CD4-positive, alpha-beta T cell (primary cell): ENCODE measurements around the gene SLC12A3. TPM values are rescaled to one million over a fixed set of nuclear protein-coding genes. Genes with fewer than 3 reads are reported as not detected.

Experiments
- ATAC-seq: fragments of 200-7000 bp; cut with Tn5 transposase; one replicate; pipeline ENCODE4 v1.10.0; 2022; ENCODE audit warnings: mild to moderate bottlenecking; ENCODE audit not compliant: poor library complexity
- CTCF ChIA-PET: fragments of 350-600 bp; sonication (Branson Sonifier 250); formaldehyde crosslinking; loops from one replicate; lab custom pipeline; 2021; ENCODE audit warnings: antibody characterized with exemption, inconsistent platforms; lab: Charles Lee
- POLR2A ChIA-PET: fragments of 350-600 bp; sonication (Branson Sonifier 250); formaldehyde crosslinking; loops from one replicate; lab custom pipeline; 2021; ENCODE audit warnings: antibody characterized with exemption, inconsistent platforms; lab: Charles Lee
- DNase-seq, 14 experiments: peaks; one replicate each; pipeline ENCODE4 v3.0.0-alpha.2; 2013 to 2020; ENCODE audit warnings: mixed read lengths in 2 of 14
- H3K27ac ChIP-seq, 2 donors: one replicate each; pipeline versions ENCODE4 v1.5.1 to v1.7.0; 2013; ENCODE audit warnings: low read length in 2 of 2, low read depth in 1 of 2, mild to moderate bottlenecking in 1 of 2
- H3K27me3 ChIP-seq, 2 experiments: 1 replicate in 1 of 2; 2 replicates in 1 of 2; pipeline versions ENCODE4 v1.6.1 to v1.7.0; 2013; ENCODE audit warnings: low read length in 2 of 2, control low read depth in 1 of 2, mild to moderate bottlenecking in 1 of 2, moderate library complexity in 1 of 2; ENCODE audit not compliant: insufficient read depth in 2 of 2, control insufficient read depth in 1 of 2
- H3K36me3 ChIP-seq: one replicate; pipeline ENCODE4 v1.6.1; 2013; ENCODE audit warnings: low read length, control low read depth; ENCODE audit not compliant: insufficient read depth
- H3K4me1 ChIP-seq: one replicate; pipeline ENCODE4 v1.6.1; 2013; ENCODE audit warnings: low read length, control low read depth; ENCODE audit not compliant: insufficient read depth
- H3K4me3 ChIP-seq: one replicate; pipeline ENCODE4 v1.5.1; 2013; ENCODE audit warnings: mild to moderate bottlenecking, low read length, moderate library complexity
- H3K9me3 ChIP-seq, 2 experiments: 1 replicate in 1 of 2; 2 replicates in 1 of 2; pipeline versions ENCODE4 v1.6.1 to v1.7.0; 2013; ENCODE audit warnings: low read length in 2 of 2, mild to moderate bottlenecking in 2 of 2, control low read depth in 1 of 2, moderate library complexity in 1 of 2; ENCODE audit not compliant: control insufficient read depth in 1 of 2, insufficient read depth in 1 of 2
- H3K27ac Mint-ChIP-seq: one replicate; pipeline ENCODE4 v1.8.0; 2020; ENCODE audit warnings: mixed read lengths
- H3K27me3 Mint-ChIP-seq: one replicate; pipeline ENCODE4 v1.8.0; 2021; ENCODE audit warnings: mixed read lengths
- H3K36me3 Mint-ChIP-seq: one replicate; pipeline ENCODE4 v1.8.0; 2021; ENCODE audit warnings: low read depth, mixed read lengths
- H3K4me1 Mint-ChIP-seq: one replicate; pipeline ENCODE4 v1.8.0; 2021; ENCODE audit warnings: low read depth, mixed read lengths
- H3K4me3 Mint-ChIP-seq: one replicate; pipeline ENCODE4 v1.8.0; 2020; ENCODE audit warnings: mild to moderate bottlenecking, mixed read lengths
- H3K9me3 Mint-ChIP-seq: one replicate; pipeline ENCODE4 v1.8.0; 2020; ENCODE audit warnings: mixed read lengths
- CTCF ChIP-seq: fragments of 200-600 bp; IDR thresholded peaks from one replicate; pipeline ENCODE4 v1.8.0; 2022; ENCODE audit warnings: antibody characterized with exemption, mild to moderate bottlenecking
- intact Hi-C, 2 experiments: fragments of 100-400 bp; cut with DNase I in 1 of 2; cut with micrococcal nuclease in 1 of 2; formaldehyde crosslinking; loops; one replicate each; pipeline versions ENCODE4 v1.15.1 to v1.9.0; 2023 to 2025; cut with DNase I, micrococcal nuclease
- total RNA-seq, 174 experiments: library from RNA in 2 of 174; stranded (reverse) in 2 of 174; gene quantifications; one replicate each; pipeline ENCODE4 v1.2.3 and lab custom pipeline; 2021 to 2026

Gene SLC12A3
- total RNA-seq, 2 experiments from 2014 or later, result not detected

- intact Hi-C loops, result loop anchor here (2.0 to 10.0 kb wide), 8 partner anchors 62 to 805 kb away; partner anchors contain the start of genes SLC12A3 (in 2 of the 2), ARL2BP (in 1 of the 2), CCDC102A (in 1 of the 2) and KATNB1 (in 1 of the 2)
- Mint-ChIP-seq H3K27ac (peak overlapping the region; percentile 17), H3K36me3 (peaks cover 26% of the 10 kb centered on the region), H3K27me3 (no peaks in the 10 kb centered on the region), H3K4me3 (no peak overlapping the region), H3K9me3 (no peaks in the 10 kb centered on the region), H3K4me1 (peaks cover 26% of the 10 kb centered on the region)
- POLR2A ChIA-PET, result no interaction called here
- no peak overlapping the region for H3K4me3 ChIP-seq
- peaks cover 4% of the 10 kb centered on the region for H3K36me3 ChIP-seq
- no peak for DNase-seq
- H3K4me1 ChIP-seq, result peaks cover 20% of the 10 kb centered on the region
- CTCF ChIA-PET, result no interaction called here
- no peak for TF ChIP-seq CTCF
- H3K27me3 ChIP-seq, result no peaks in the 10 kb centered on the region
- H3K9me3 ChIP-seq, result no peaks in the 10 kb centered on the region
- no peak overlapping the region for H3K27ac ChIP-seq
- ATAC-seq, result no peak
These were observed 64.6 kb downstream of the SLC12A3 start for GRCh38 chr16:56929639-56930038.

- intact Hi-C loops, result loop anchor here (2.0 to 10.0 kb wide), 8 partner anchors 62 to 804 kb away; partner anchors contain the start of genes SLC12A3 (in 2 of the 2), ARL2BP (in 1 of the 2), CCDC102A (in 1 of the 2) and KATNB1 (in 1 of the 2)
- DNase-seq (peak in 1 of 14 experiments; percentile 40), ATAC-seq (no peak)
- Mint-ChIP-seq H3K27me3 (no peaks in the 10 kb centered on the region), H3K27ac (peak overlapping the region; percentile 96), H3K4me1 (peaks cover 32% of the 10 kb centered on the region), H3K36me3 (peaks cover 36% of the 10 kb centered on the region), H3K9me3 (no peaks in the 10 kb centered on the region), H3K4me3 (peak overlapping the region; percentile 99)
- H3K36me3 ChIP-seq, result peaks cover 14% of the 10 kb centered on the region
- H3K27ac ChIP-seq, result no peak overlapping the region
- peaks cover 25% of the 10 kb centered on the region for H3K4me1 ChIP-seq
- POLR2A ChIA-PET, result interaction anchor here (0.6 to 4.5 kb wide), 12 partner anchors 9 to 479 kb away, joined by 3 to 31 read pairs (median 6); partner anchors contain the start of genes NLRC5, NUDT21, OGFOD1 and PSME3IP1
- H3K4me3 ChIP-seq, result no peak overlapping the region
- TF ChIP-seq CTCF, result no peak
- H3K9me3 ChIP-seq, result no peaks in the 10 kb centered on the region
- H3K27me3 ChIP-seq, result no peaks in the 10 kb centered on the region
- CTCF ChIA-PET, result interaction anchor here (1.0 kb wide), 1 partner anchor 34 kb away, joined by 3 read pairs; no protein-coding TSS in a partner anchor
These were observed 65.7 kb downstream of the SLC12A3 start for GRCh38 chr16:56930486-56931270.

- H3K36me3 ChIP-seq, result peaks cover 20% of the 10 kb centered on the region
- ChIA-PET CTCF (interaction anchor here (1.0 kb wide), 1 partner anchor 33 kb away, joined by 3 read pairs; no protein-coding TSS in a partner anchor), POLR2A (interaction anchor here (0.6 to 4.5 kb wide), 31 partner anchors 8 to 611 kb away, joined by 3 to 51 read pairs (median 3); partner anchors contain the start of genes ADGRG5, BBS2, CIAPIN1 and COQ9)
- no peaks in the 10 kb centered on the region for H3K27me3 Mint-ChIP-seq
- peak overlapping the region; percentile 99 for H3K4me3 Mint-ChIP-seq
- no peak for ATAC-seq
- intact Hi-C loops, result loop anchor here (2.0 to 10.0 kb wide), 8 partner anchors 61 to 803 kb away; partner anchors contain the start of genes SLC12A3 (in 2 of the 2), ARL2BP (in 1 of the 2), CCDC102A (in 1 of the 2) and KATNB1 (in 1 of the 2)
- peak overlapping the region; percentile 96 for H3K27ac Mint-ChIP-seq
- peaks cover 43% of the 10 kb centered on the region for H3K36me3 Mint-ChIP-seq
- no peaks in the 10 kb centered on the region for H3K9me3 ChIP-seq
- H3K9me3 Mint-ChIP-seq, result no peaks in the 10 kb centered on the region
- H3K4me1 ChIP-seq, result peaks cover 28% of the 10 kb centered on the region
- no peak for TF ChIP-seq CTCF
- peak overlapping the region; percentile 81 to 93 for H3K27ac ChIP-seq
- no peaks in the 10 kb centered on the region for H3K27me3 ChIP-seq
- H3K4me1 Mint-ChIP-seq, result peaks cover 38% of the 10 kb centered on the region
- no peak for DNase-seq
- H3K4me3 ChIP-seq, result peak overlapping the region; percentile 99
These were observed 66.4 kb downstream of the SLC12A3 start for GRCh38 chr16:56931271-56931891.
